T-helper 2 cell treated with Interferon-gamma antibody and Interleukin-4, amounts not matched to agents 5 μg/mL and 100 μg/mL, for 36 hours (primary cell): Measurements from ENCODE around the gene EPB41L4B.
"Not testable (repeated sequence)": the region's sequence is repeated elsewhere in the genome, so short reads cannot be mapped to it uniquely, and the experiment has no call there.

Experiments
- DNase-seq: peaks from one replicate; pipeline ENCODE4 v3.0.0; 2021; ENCODE audit warnings: low spot score
- H3K27ac Mint-ChIP-seq: one replicate; pipeline ENCODE4 v1.8.0; 2021; ENCODE audit warnings: mild to moderate bottlenecking, mixed read lengths
- H3K27me3 Mint-ChIP-seq: one replicate; pipeline ENCODE4 v1.8.0; 2021; ENCODE audit warnings: low read depth, mixed read lengths
- H3K36me3 Mint-ChIP-seq: one replicate; pipeline ENCODE4 v1.8.0; 2021; ENCODE audit warnings: low read depth, mixed read lengths
- H3K4me1 Mint-ChIP-seq: one replicate; pipeline ENCODE4 v1.8.0; 2021; ENCODE audit warnings: low read depth, mixed read lengths
- H3K4me3 Mint-ChIP-seq: one replicate; pipeline ENCODE4 v1.8.0; 2022; ENCODE audit warnings: mild to moderate bottlenecking, moderate library complexity, mixed read lengths
- H3K9me3 Mint-ChIP-seq: one replicate; pipeline ENCODE4 v1.8.0; 2021; ENCODE audit warnings: mixed read lengths

The EPB41L4B gene

GRCh38 chr9:109139851-109140250 is 181.0 kb downstream of the EPB41L4B start:
- peaks cover 20% of the 10 kb centered on the region for H3K27me3 Mint-ChIP-seq
- H3K36me3 Mint-ChIP-seq: no peaks in the 10 kb centered on the region
- H3K27ac Mint-ChIP-seq: no peak overlapping the region
- H3K4me1 Mint-ChIP-seq: peaks cover 7% of the 10 kb centered on the region
- no peak for DNase-seq
- no peaks in the 10 kb centered on the region for H3K9me3 Mint-ChIP-seq
- no peak overlapping the region for H3K4me3 Mint-ChIP-seq

- H3K4me1 Mint-ChIP-seq: no peaks in the 10 kb centered on the region
- no peak overlapping the region for H3K27ac Mint-ChIP-seq
- H3K27me3 Mint-ChIP-seq: peaks cover 27% of the 10 kb centered on the region
- H3K9me3 Mint-ChIP-seq: no peaks in the 10 kb centered on the region
- no peak for DNase-seq
- no peaks in the 10 kb centered on the region for H3K36me3 Mint-ChIP-seq
- no peak overlapping the region for H3K4me3 Mint-ChIP-seq
Observed at GRCh38 chr9:109138421-109138820, 182.4 kb downstream of the EPB41L4B start.

GRCh38 chr9:109134167-109134578 is 186.7 kb downstream of the EPB41L4B start:
- H3K4me1 Mint-ChIP-seq: no peaks in the 10 kb centered on the region
- H3K27ac Mint-ChIP-seq: no peak overlapping the region
- peaks cover 19% of the 10 kb centered on the region for H3K27me3 Mint-ChIP-seq
- H3K36me3 Mint-ChIP-seq: no peaks in the 10 kb centered on the region
- no peak overlapping the region for H3K4me3 Mint-ChIP-seq
- no peaks in the 10 kb centered on the region for H3K9me3 Mint-ChIP-seq
- no peak for DNase-seq

GRCh38 chr9:109133533-109133932 is 187.3 kb downstream of the EPB41L4B start:
- no peak overlapping the region for H3K27ac Mint-ChIP-seq
- H3K9me3 Mint-ChIP-seq: no peaks in the 10 kb centered on the region
- H3K36me3 Mint-ChIP-seq: no peaks in the 10 kb centered on the region
- no peak overlapping the region for H3K4me3 Mint-ChIP-seq
- peaks cover 19% of the 10 kb centered on the region for H3K27me3 Mint-ChIP-seq
- no peak for DNase-seq
- no peaks in the 10 kb centered on the region for H3K4me1 Mint-ChIP-seq

- H3K4me3 Mint-ChIP-seq: no peak overlapping the region
Observed at GRCh38 chr9:109132567-109133021, 188.3 kb downstream of the EPB41L4B start.

GRCh38 chr9:109129470-109130197 is 191.2 kb downstream of the EPB41L4B start:
- Mint-ChIP-seq H3K4me3 (no peak overlapping the region), H3K36me3 (no peaks in the 10 kb centered on the region), H3K27me3 (peaks cover 7% of the 10 kb centered on the region), H3K27ac (no peak overlapping the region), H3K9me3 (no peaks in the 10 kb centered on the region), H3K4me1 (no peaks in the 10 kb centered on the region)
- no peak for DNase-seq

More at GRCh38 chr9:109132567-109133021, 188.3 kb downstream of the EPB41L4B start:
- Mint-ChIP-seq H3K27ac (no peak overlapping the region), H3K4me1 (no peaks in the 10 kb centered on the region), H3K36me3 (no peaks in the 10 kb centered on the region), H3K27me3 (peaks cover 13% of the 10 kb centered on the region), H3K9me3 (no peaks in the 10 kb centered on the region)
- DNase-seq: no peak

GRCh38 chr9:109126671-109127070 is 194.2 kb downstream of the EPB41L4B start:
- H3K27me3 Mint-ChIP-seq, H3K4me1 Mint-ChIP-seq, H3K27ac Mint-ChIP-seq, H3K36me3 Mint-ChIP-seq, DNase-seq, H3K4me3 Mint-ChIP-seq, H3K9me3 Mint-ChIP-seq: not testable (repeated sequence)

- Mint-ChIP-seq H3K36me3 (no peaks in the 10 kb centered on the region), H3K27ac (no peak overlapping the region), H3K4me3 (no peak overlapping the region), H3K9me3 (no peaks in the 10 kb centered on the region), H3K4me1 (peaks cover 7% of the 10 kb centered on the region), H3K27me3 (no peaks in the 10 kb centered on the region)
- DNase-seq: no peak
Observed at GRCh38 chr9:109124121-109124520, 196.7 kb downstream of the EPB41L4B start.

GRCh38 chr9:109122726-109123621 is 197.9 kb downstream of the EPB41L4B start:
- Mint-ChIP-seq H3K36me3 (peaks cover 3% of the 10 kb centered on the region), H3K4me3 (no peak overlapping the region), H3K4me1 (peaks cover 11% of the 10 kb centered on the region), H3K27ac (no peak overlapping the region), H3K9me3 (no peaks in the 10 kb centered on the region), H3K27me3 (no peaks in the 10 kb centered on the region)
- DNase-seq: no peak
